ENCODE results near the gene C3AR1.

DNA sequence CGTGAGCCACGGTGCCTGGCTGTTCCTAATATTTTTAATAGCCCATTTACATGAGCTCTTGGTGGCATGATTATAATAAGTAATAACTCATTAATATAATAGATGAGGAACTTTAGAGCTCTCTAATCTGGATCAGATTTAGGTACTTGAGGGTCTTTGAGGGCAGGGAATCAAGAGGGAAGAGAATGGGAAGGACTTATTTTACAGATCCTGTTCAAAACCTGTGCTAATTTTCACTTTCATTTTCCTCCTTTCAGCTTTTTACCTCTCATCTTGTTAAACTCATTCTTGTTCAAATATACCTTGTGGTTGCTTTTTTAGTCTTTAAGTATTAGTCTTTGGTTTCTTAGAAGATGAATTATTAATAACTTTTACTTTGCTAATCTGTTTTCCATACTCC lies 21.5 kb upstream of the C3AR1 start:
- TF ChIP-seq POLR2A (IDR thresholded peaks at IDR 0.05; ENCODE audit: low read length) = no peak
- TF ChIP-seq, protein P1, sequence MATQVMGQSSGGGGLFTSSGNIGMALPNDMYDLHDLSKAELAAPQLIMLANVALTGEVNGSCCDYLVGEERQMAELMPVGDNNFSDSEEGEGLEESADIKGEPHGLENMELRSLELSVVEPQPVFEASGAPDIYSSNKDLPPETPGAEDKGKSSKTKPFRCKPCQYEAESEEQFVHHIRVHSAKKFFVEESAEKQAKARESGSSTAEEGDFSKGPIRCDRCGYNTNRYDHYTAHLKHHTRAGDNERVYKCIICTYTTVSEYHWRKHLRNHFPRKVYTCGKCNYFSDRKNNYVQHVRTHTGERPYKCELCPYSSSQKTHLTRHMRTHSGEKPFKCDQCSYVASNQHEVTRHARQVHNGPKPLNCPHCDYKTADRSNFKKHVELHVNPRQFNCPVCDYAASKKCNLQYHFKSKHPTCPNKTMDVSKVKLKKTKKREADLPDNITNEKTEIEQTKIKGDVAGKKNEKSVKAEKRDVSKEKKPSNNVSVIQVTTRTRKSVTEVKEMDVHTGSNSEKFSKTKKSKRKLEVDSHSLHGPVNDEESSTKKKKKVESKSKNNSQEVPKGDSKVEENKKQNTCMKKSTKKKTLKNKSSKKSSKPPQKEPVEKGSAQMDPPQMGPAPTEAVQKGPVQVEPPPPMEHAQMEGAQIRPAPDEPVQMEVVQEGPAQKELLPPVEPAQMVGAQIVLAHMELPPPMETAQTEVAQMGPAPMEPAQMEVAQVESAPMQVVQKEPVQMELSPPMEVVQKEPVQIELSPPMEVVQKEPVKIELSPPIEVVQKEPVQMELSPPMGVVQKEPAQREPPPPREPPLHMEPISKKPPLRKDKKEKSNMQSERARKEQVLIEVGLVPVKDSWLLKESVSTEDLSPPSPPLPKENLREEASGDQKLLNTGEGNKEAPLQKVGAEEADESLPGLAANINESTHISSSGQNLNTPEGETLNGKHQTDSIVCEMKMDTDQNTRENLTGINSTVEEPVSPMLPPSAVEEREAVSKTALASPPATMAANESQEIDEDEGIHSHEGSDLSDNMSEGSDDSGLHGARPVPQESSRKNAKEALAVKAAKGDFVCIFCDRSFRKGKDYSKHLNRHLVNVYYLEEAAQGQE (IDR thresholded peaks at IDR 0.05) = no peak
- no peak for TF ChIP-seq POLR2AphosphoS2 (conservative IDR thresholded peaks at IDR 0.05; ENCODE audit: low read length)
- no peak for TF ChIP-seq CHD2 (IDR thresholded peaks at IDR 0.05; ENCODE audit: low read length, partially characterized antibody)
- TF ChIP-seq MAFK (IDR thresholded peaks at IDR 0.05; ENCODE audit: partially characterized antibody) = no peak
- TF ChIP-seq, protein P2, sequence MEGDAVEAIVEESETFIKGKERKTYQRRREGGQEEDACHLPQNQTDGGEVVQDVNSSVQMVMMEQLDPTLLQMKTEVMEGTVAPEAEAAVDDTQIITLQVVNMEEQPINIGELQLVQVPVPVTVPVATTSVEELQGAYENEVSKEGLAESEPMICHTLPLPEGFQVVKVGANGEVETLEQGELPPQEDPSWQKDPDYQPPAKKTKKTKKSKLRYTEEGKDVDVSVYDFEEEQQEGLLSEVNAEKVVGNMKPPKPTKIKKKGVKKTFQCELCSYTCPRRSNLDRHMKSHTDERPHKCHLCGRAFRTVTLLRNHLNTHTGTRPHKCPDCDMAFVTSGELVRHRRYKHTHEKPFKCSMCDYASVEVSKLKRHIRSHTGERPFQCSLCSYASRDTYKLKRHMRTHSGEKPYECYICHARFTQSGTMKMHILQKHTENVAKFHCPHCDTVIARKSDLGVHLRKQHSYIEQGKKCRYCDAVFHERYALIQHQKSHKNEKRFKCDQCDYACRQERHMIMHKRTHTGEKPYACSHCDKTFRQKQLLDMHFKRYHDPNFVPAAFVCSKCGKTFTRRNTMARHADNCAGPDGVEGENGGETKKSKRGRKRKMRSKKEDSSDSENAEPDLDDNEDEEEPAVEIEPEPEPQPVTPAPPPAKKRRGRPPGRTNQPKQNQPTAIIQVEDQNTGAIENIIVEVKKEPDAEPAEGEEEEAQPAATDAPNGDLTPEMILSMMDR (IDR thresholded peaks at IDR 0.05) = no peak
- TF ChIP-seq, protein P3, sequence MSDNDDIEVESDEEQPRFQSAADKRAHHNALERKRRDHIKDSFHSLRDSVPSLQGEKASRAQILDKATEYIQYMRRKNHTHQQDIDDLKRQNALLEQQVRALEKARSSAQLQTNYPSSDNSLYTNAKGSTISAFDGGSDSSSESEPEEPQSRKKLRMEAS (IDR thresholded peaks at IDR 0.05) = no peak
